ENCODE data around the gene ERAS. TPM values are rescaled to one million over a fixed set of nuclear protein-coding genes. Genes with fewer than 3 reads are reported as not detected.

The ERAS gene
- total RNA-seq, 1 experiment from 2014 or later = 0.23 TPM

DNA sequence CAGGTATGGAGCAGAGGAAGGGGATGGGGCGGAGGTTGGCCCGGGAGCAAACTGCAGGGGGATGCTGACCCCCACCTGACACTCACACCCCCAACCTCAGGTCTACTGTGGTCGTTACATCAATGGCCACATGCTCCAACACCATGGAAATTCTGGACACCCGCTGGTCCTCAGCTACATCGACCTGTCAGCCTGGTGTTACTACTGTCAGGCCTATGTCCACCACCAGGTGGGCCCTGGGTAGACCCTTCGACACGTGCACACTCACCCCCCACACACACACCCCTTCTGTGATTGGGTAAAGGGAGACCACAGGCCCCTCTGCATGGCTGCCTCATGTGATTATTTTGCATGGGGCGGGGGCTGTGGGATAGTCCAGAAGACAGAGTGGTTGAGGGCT lies 2.2 kb upstream of the ERAS start:
- CTCF ChIA-PET = no interaction called here
- in situ Hi-C loops (cut with HindIII; ENCODE audit: low pct_unique_long_range_greater_than_20kb, low sequenced_read_pairs) = no loop called here

DNA sequence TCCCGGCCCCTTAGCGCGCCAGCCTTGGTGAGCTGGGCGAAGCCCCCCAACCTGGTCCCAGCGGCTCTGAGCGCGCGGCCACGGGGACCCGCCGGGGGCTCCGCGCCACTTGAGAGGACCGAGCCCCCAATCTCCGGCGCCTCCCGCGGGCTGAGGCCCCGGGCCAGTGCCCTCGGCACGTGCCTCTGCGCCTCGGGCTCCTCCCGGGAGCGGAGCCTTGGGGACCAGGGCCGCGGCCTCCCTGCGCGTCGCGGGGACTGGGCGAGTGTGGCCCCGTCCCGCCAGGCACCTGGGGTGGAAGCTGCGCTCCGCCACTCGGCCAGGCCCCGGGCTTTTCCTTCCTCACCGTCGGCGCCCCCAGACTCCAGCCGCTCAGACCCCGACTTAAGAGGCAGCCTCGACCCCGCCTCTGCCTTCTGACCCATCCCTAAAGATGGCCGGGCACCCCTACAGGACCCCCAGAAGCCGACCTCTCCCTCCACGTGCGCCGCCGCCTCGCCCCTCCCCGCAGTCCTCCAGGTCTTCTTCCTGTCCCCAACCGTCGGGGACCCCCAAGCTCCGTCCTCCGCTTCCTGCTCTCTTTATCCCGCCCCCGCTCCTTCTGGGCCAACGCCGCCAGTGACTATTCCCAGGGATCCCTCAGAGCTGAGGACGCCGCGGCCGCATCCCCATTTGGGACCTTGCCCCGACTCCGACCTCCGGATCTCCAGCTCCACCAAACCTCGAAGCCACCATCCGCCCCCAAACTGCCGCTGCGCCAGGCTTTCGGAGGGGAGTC lies 752 bp downstream of the ERAS start:
- H3K4me3 ChIP-seq (ENCODE audit: low read depth in 2 of 2, low read length in 2 of 2) = no peak overlapping the region
- no peak overlapping the region for H3K27ac ChIP-seq (ENCODE audit: low read length)
- in situ Hi-C loops (cut with HindIII; ENCODE audit: low pct_unique_long_range_greater_than_20kb, low sequenced_read_pairs) = no loop called here
- ChIA-PET POLR2A (no interaction called here), CTCF (no interaction called here)
- H3K36me3 ChIP-seq (ENCODE audit: control insufficient read depth, insufficient read depth, low read length) = no peaks in the 10 kb centered on the region; the same call in 1 of the 2 replicates
- no peaks in the 10 kb centered on the region for H3K27me3 ChIP-seq (ENCODE audit: control insufficient read depth, insufficient read depth, low read length)
- intact Hi-C loops (cut with micrococcal nuclease; ENCODE audit: unreplicated experiment) = no loop called here
- TF ChIP-seq, protein P1, sequence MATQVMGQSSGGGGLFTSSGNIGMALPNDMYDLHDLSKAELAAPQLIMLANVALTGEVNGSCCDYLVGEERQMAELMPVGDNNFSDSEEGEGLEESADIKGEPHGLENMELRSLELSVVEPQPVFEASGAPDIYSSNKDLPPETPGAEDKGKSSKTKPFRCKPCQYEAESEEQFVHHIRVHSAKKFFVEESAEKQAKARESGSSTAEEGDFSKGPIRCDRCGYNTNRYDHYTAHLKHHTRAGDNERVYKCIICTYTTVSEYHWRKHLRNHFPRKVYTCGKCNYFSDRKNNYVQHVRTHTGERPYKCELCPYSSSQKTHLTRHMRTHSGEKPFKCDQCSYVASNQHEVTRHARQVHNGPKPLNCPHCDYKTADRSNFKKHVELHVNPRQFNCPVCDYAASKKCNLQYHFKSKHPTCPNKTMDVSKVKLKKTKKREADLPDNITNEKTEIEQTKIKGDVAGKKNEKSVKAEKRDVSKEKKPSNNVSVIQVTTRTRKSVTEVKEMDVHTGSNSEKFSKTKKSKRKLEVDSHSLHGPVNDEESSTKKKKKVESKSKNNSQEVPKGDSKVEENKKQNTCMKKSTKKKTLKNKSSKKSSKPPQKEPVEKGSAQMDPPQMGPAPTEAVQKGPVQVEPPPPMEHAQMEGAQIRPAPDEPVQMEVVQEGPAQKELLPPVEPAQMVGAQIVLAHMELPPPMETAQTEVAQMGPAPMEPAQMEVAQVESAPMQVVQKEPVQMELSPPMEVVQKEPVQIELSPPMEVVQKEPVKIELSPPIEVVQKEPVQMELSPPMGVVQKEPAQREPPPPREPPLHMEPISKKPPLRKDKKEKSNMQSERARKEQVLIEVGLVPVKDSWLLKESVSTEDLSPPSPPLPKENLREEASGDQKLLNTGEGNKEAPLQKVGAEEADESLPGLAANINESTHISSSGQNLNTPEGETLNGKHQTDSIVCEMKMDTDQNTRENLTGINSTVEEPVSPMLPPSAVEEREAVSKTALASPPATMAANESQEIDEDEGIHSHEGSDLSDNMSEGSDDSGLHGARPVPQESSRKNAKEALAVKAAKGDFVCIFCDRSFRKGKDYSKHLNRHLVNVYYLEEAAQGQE (IDR thresholded peaks at IDR 0.05; ENCODE audit: insufficient read depth in 1 of 2, low read depth in 2 of 2, low read length in 1 of 2) = no peak
- TF ChIP-seq SIN3A (IDR thresholded peaks at IDR 0.05; ENCODE audit: borderline replicate concordance, insufficient read depth, low read depth, low read length) (no peak), TCF7L2 (IDR thresholded peaks at IDR 0.05; ENCODE audit: low read depth, low read length) (no peak), POLR2AphosphoS5 (IDR thresholded peaks at IDR 0.05; ENCODE audit: low read depth, low read length) (no peak)
- TF ChIP-seq, protein P2, sequence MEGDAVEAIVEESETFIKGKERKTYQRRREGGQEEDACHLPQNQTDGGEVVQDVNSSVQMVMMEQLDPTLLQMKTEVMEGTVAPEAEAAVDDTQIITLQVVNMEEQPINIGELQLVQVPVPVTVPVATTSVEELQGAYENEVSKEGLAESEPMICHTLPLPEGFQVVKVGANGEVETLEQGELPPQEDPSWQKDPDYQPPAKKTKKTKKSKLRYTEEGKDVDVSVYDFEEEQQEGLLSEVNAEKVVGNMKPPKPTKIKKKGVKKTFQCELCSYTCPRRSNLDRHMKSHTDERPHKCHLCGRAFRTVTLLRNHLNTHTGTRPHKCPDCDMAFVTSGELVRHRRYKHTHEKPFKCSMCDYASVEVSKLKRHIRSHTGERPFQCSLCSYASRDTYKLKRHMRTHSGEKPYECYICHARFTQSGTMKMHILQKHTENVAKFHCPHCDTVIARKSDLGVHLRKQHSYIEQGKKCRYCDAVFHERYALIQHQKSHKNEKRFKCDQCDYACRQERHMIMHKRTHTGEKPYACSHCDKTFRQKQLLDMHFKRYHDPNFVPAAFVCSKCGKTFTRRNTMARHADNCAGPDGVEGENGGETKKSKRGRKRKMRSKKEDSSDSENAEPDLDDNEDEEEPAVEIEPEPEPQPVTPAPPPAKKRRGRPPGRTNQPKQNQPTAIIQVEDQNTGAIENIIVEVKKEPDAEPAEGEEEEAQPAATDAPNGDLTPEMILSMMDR (IDR thresholded peaks at IDR 0.05) = no peak
- ATAC-seq (no peak), DNase-seq (ENCODE audit: low read depth, low spot score) (no peak)
- BruUV-seq (replicated peaks) = no TSS peak
- no peaks in the 10 kb centered on the region for H3K9me3 ChIP-seq (ENCODE audit: control insufficient read depth, insufficient read depth, low read depth, low read length)
- H3K4me1 ChIP-seq (ENCODE audit: control insufficient read depth, insufficient read depth, low read length) = no peaks in the 10 kb centered on the region

More for the DNA sequence above, 2.2 kb upstream of the ERAS start:
- H3K36me3 ChIP-seq (ENCODE audit: control insufficient read depth, insufficient read depth, low read length) = no peaks in the 10 kb centered on the region; the same call in 1 of the 2 replicates
- H3K4me3 ChIP-seq (ENCODE audit: low read depth in 2 of 2, low read length in 2 of 2) = no peak overlapping the region
- POLR2A ChIA-PET = no interaction called here
- no peaks in the 10 kb centered on the region for H3K4me1 ChIP-seq (ENCODE audit: control insufficient read depth, insufficient read depth, low read length)
- ATAC-seq (no peak), DNase-seq (ENCODE audit: low read depth, low spot score) (no peak)
- H3K27ac ChIP-seq (ENCODE audit: low read length) = no peak overlapping the region
- TF ChIP-seq, protein P1 (IDR thresholded peaks at IDR 0.05; ENCODE audit: insufficient read depth in 1 of 2, low read depth in 2 of 2, low read length in 1 of 2) = no peak
- no peak for TF ChIP-seq POLR2AphosphoS5 (IDR thresholded peaks at IDR 0.05; ENCODE audit: low read depth, low read length)
- TF ChIP-seq, protein P2 (IDR thresholded peaks at IDR 0.05) = no peak
- no peak for TF ChIP-seq TCF7L2 (IDR thresholded peaks at IDR 0.05; ENCODE audit: low read depth, low read length)
- TF ChIP-seq SIN3A (IDR thresholded peaks at IDR 0.05; ENCODE audit: borderline replicate concordance, insufficient read depth, low read depth, low read length) = no peak
- H3K27me3 ChIP-seq (ENCODE audit: control insufficient read depth, insufficient read depth, low read length) = no peaks in the 10 kb centered on the region
- intact Hi-C loops (cut with micrococcal nuclease; ENCODE audit: unreplicated experiment) = no loop called here
- H3K9me3 ChIP-seq (ENCODE audit: control insufficient read depth, insufficient read depth, low read depth, low read length) = no peaks in the 10 kb centered on the region
- no TSS peak for BruUV-seq (replicated peaks)

Data from Panc1 (cell line).